GM18861 (cell line): ENCODE measurements around the gene RPS6KA1.

Source experiments
- ATAC-seq: cut with Tn5 transposase; IDR thresholded peaks from one replicate; pipeline ENCODE4 v1.9.1; 2021; ENCODE audit not compliant: unreplicated experiment

The RPS6KA1 gene

GRCh38 chr1:26530895-26531598, 1.5 kb downstream of the RPS6KA1 start:
- ATAC-seq, result no peak

DNA sequence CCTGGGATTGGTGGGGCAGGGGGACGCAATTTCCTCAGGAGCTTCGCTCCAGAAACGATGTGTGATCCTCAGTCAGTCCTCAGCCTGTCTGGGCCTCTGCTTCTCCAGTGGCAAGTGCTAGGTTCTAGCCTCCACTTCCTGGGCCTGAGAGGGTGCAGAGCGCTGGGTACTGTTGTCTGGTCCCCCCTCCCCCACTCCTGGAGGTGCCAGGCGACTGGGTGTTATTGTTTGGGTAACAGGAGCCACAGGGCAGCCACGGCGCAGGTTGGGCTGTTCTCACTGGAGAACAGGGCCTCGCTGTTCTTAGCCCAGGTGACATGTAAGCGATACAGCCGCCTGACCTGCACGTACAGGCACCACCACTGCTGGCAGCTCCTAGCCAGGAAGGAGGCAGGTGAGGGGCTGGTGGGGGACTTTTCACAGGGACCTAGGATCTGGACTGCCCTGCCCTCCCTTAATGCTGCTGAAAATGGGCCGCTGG, 2.1 kb downstream of the RPS6KA1 start:
- ATAC-seq, result no peak

- ATAC-seq, result no peak
Observed at GRCh38 chr1:26533951-26534509, 4.5 kb downstream of the RPS6KA1 start.

- no peak for ATAC-seq
Observed at GRCh38 chr1:26535201-26535600, 5.6 kb downstream of the RPS6KA1 start.

- ATAC-seq, result no peak
Observed at GRCh38 chr1:26536081-26536480, 6.5 kb downstream of the RPS6KA1 start.

DNA sequence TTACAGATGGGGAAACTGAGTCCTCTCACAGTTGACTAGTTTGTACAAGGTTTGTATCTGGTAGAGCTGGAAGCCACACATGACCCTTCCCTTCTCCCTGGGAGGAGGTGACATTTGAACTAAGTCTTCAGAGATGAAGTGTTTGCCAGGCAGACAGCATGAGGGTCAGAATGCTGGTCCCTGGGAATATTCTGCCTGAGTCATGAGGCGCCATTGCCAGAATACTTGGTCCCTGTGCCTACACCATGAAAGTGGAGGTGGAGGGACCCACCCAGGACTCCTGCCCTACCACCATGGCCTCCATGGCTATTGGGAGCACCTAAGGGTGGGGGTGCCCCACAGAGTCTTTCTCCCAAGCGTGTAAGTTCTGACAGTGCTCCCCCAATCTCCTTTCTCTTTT, 7.0 kb downstream of the RPS6KA1 start:
- no peak for ATAC-seq

GRCh38 chr1:26537951-26538352, 8.4 kb downstream of the RPS6KA1 start:
- ATAC-seq, result no peak

- no peak for ATAC-seq
Observed at GRCh38 chr1:26538480-26539412, 9.2 kb downstream of the RPS6KA1 start.

DNA sequence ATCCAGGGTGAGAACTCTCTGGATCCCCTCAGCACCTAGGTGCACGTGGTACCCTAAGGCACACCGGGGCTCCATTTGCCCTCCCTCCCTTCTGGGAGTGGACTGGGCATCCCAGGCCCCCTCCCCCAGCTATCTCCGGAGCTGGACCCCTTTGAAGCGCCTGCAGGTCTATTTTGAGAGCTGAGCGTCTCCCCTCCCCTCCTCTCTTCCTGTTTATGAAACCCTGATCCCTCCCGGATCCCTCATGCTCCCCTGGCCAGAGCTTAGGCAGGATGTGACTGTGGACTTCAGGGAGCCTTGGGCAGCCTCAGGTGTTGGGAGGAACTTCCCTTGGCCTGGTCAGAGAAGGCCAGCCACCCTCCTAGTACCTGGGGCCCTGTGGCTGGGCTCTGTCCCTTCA, 10.2 kb downstream of the RPS6KA1 start:
- no peak for ATAC-seq

GRCh38 chr1:26540351-26540750, 10.8 kb downstream of the RPS6KA1 start:
- ATAC-seq, result no peak

- ATAC-seq, result no peak
Observed at GRCh38 chr1:26541431-26541815, 11.9 kb downstream of the RPS6KA1 start.

GRCh38 chr1:26541816-26542711, 12.5 kb downstream of the RPS6KA1 start:
- peak; percentile 45 for ATAC-seq

GRCh38 chr1:26542771-26543451, 13.3 kb downstream of the RPS6KA1 start:
- ATAC-seq, result no peak

DNA sequence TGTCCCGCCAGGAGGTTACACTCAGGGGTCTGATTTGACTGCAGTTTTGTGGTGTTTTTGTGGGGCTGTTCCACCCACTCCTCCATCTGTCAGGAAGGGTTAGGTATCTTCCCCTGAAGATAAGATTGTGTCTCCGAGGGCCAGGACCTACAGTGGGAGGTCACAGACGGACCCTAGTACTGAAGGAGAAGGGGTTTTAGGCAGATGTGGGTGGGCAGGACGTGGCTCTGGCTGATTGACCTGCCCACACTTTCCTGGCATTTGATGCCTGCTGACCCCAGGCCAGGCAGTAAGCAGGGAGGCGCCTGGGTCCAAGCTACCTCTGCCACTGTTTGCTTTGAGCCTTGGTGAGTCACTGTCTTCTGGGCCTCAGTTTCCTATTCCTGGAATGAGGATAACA, 13.9 kb downstream of the RPS6KA1 start:
- ATAC-seq, result no peak

- ATAC-seq, result no peak
Observed at GRCh38 chr1:26544126-26544525, 14.6 kb downstream of the RPS6KA1 start.

GRCh38 chr1:26545969-26546323, 16.4 kb downstream of the RPS6KA1 start:
- no peak for ATAC-seq

DNA sequence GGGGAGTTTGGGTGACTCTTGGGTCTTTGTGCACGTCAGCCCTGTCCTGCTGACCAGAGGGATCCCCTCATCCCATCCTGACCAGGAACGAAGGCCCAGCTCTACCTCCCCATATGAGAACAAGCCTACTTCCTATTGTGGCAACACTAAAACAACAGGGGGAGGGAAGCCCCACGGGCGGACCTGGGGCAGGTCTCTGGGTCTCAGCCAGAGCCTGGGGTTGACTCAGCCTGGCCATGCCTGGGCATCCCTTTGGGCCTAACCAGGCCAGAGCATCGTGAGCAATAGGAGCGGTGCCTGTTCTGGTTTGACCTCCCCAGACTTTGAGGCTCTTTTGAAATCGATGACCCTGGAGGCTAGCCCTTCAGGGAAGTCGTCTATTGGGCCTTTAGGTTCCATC, 16.8 kb downstream of the RPS6KA1 start:
- no peak for ATAC-seq

- ATAC-seq, result no peak
Observed at GRCh38 chr1:26546819-26547218, 17.3 kb downstream of the RPS6KA1 start.

DNA sequence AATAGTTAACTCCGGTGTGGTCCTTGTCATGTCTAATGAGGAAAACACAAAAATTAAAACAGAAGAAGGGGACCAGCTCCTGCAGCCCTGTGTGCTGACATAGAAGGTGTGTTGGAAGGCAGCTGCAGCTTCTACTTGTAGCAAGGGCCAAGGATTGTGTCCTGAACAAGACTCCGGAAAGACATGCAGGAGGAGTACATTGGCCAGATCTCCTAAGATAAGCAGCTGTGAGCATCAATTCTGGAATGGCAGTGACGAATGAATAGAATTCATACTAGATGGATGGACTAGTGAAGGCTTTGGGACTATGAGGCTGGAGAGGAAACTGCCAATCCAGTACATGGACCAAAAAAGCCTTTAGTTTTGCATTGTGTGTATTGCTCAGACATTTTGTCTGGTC, 19.3 kb downstream of the RPS6KA1 start:
- ATAC-seq, result no peak

DNA sequence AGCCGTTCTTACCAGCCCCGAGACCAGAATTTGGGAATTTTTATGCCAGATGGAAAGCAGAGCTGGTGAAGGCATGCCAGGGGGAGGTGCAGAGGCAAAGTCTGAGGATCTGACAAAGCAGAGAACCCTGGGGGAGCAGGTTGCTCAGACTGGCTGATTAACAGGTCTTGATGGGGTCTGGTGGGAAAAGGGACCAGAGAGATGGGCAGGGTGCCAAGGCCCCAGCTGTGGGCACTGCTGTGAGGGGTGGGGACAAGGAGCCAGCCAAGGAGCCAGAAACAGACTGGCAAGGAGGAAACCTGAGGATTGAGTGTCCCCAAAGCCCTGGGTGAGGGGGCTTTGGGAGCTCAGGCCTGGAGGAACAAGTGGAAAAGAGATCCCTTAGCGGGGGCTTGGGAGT, 21.4 kb downstream of the RPS6KA1 start:
- no peak for ATAC-seq
